Brain microvascular endothelial cell (primary cell): Measurements from ENCODE around the gene EN2.

Experiments used
- DNase-seq: peaks from one replicate; pipeline ENCODE4 v3.0.0-alpha.2; 2020
- H3K27ac ChIP-seq: fragments of 250-450 bp; sonication (Bioruptor Pico); 2 replicates; pipeline ENCODE4 v1.5.1; 2020; ENCODE audit warnings: mild to moderate bottlenecking, moderate library complexity
- H3K27me3 ChIP-seq: fragments of 250-450 bp; sonication (Bioruptor Pico); replicated peaks from 2 replicates; pipeline ENCODE4 v1.5.1; 2020; ENCODE audit warnings: mild to moderate bottlenecking
- H3K36me3 ChIP-seq: fragments of 250-450 bp; sonication (Bioruptor Pico); replicated peaks from 2 replicates; pipeline ENCODE4 v1.5.1; 2020; ENCODE audit warnings: mild to moderate bottlenecking
- H3K4me3 ChIP-seq: 2 replicates; pipeline ENCODE4 v1.5.1; 2011; ENCODE audit warnings: low read depth, mild to moderate bottlenecking, control low read depth, low read length, moderate library complexity
- CTCF ChIP-seq: IDR thresholded peaks from 2 replicates; pipeline ENCODE4 v1.5.1; 2011; ENCODE audit warnings: low read depth, mild to moderate bottlenecking, moderate library complexity, low read length, control low read depth, inconsistent platforms; ENCODE audit errors: missing control alignments
- in situ Hi-C: cut with HindIII; loops from 2 replicates; pipeline ENCODE4 v1.10.0; 2017; ENCODE audit warnings: low sequenced_read_pairs, low pct_ligation_motif_present

Gene EN2

GRCh38 chr7:155450970-155451801 is 6.7 kb upstream of the EN2 start:
- no peak for TF ChIP-seq CTCF
- no peaks in the 10 kb centered on the region for H3K36me3 ChIP-seq
- H3K27me3 ChIP-seq, result peaks cover 89% of the 10 kb centered on the region
- H3K27ac ChIP-seq, result no peak overlapping the region
- no peak overlapping the region for H3K4me3 ChIP-seq
- DNase-seq, result no peak
- in situ Hi-C loops, result no loop called here

GRCh38 chr7:155451840-155452239 is 6.1 kb upstream of the EN2 start:
- Histone ChIP-seq H3K4me3 (no peak overlapping the region), H3K36me3 (no peaks in the 10 kb centered on the region), H3K27ac (no peak overlapping the region), H3K27me3 (peaks cover 96% of the 10 kb centered on the region)
- in situ Hi-C loops, result no loop called here
- DNase-seq, result no peak
- TF ChIP-seq CTCF, result no peak

GRCh38 chr7:155452505-155453295 is 5.2 kb upstream of the EN2 start:
- no peak overlapping the region for H3K27ac ChIP-seq
- in situ Hi-C loops, result no loop called here
- no peaks in the 10 kb centered on the region for H3K36me3 ChIP-seq
- no peak for DNase-seq
- H3K27me3 ChIP-seq, result peaks cover 97% of the 10 kb centered on the region
- no peak for TF ChIP-seq CTCF
- H3K4me3 ChIP-seq, result no peak overlapping the region

GRCh38 chr7:155453296-155454182 is 4.4 kb upstream of the EN2 start:
- no peak overlapping the region for H3K27ac ChIP-seq
- TF ChIP-seq CTCF, result no peak
- no peak for DNase-seq
- H3K27me3 ChIP-seq, result peaks cover 96% of the 10 kb centered on the region
- no peak overlapping the region for H3K4me3 ChIP-seq
- no peaks in the 10 kb centered on the region for H3K36me3 ChIP-seq
- in situ Hi-C loops, result no loop called here

GRCh38 chr7:155454183-155455112 is 3.5 kb upstream of the EN2 start:
- Histone ChIP-seq H3K4me3 (no peak overlapping the region), H3K36me3 (no peaks in the 10 kb centered on the region), H3K27me3 (peaks cover 96% of the 10 kb centered on the region), H3K27ac (no peak overlapping the region)
- no peak for DNase-seq
- in situ Hi-C loops, result no loop called here
- no peak for TF ChIP-seq CTCF
